GM12874 (cell line): ENCODE measurements around the gene ZNF831.

Experiments used
- CTCF ChIP-seq: IDR thresholded peaks from 2 replicates; pipeline ENCODE4 v1.5.1; 2011; ENCODE audit warnings: low read depth, mild to moderate bottlenecking, control low read depth, low read length, moderate library complexity; ENCODE audit not compliant: insufficient read depth

ZNF831 gene

GRCh38 chr20:59221707-59222252 is 58.2 kb downstream of the ZNF831 start:
- TF ChIP-seq CTCF: no peak

DNA sequence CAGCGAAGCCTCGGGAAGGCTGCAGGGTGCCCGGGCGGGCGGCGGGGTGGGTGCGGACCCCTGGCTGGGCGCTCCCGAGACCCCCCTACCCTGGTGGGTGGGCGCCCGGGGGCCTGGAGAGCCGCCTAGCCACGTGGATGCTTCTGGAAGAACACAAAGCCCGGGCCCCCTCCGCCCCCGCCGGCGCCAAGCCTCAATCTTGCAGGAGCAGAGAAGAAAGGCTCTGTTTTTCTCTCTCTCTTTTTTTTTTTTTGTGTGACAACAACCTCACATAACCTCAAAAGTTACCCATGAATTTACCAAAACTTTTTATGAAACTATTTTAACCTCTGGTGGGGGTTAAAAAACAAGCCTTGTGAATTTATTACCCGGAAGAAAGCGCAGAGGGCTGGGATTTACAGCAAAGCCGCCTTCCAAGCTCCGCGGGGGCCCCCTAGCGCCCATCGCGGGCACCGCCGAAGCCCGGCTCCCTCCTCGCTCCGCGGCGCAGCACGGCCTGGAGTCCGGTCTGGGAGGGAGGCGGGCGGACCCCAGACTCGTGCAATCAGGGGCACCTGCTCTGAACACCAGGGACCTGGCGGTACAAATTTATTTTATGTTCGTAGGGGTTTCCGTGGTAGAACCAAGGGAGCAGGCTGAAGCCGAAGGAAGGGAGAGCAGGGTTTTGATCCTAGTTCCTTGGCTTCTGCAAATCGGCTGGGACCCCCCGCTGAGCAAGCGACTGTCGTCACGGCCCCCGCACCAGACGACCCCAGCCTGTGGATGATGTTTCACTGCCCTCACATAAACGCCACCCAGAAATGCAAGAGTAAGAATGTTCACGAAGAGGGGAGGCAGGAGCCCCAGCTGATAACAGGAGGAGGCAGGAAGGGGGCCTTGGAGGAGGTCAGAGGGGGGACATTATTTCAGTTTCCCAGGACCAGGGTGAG is 58.9 kb downstream of the ZNF831 start:
- peak; percentile 94 for TF ChIP-seq CTCF

- no peak for TF ChIP-seq CTCF
These were observed 59.6 kb downstream of the ZNF831 start for GRCh38 chr20:59223182-59223601.

GRCh38 chr20:59223750-59224149 is 60.1 kb downstream of the ZNF831 start:
- TF ChIP-seq CTCF: no peak

DNA sequence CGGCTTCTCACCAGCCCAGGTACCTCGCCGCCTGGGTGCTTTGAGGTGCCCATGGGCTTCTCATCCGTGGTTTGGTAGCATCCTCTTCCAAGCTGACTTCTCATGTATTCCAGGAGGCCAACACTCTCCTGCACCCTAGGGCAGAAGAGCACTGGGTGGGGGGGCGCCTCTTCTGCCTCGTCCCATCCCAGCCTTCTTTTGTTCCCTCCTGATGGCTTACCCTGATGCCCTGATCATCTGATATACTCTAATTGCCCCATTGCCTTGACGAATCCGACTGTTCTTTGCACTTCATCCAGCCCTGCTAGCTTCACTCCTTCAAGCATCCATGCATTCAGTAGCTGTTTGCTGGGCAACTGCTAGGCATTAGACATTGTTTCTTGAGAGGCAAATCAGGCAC is 60.6 kb downstream of the ZNF831 start:
- no peak for TF ChIP-seq CTCF

DNA sequence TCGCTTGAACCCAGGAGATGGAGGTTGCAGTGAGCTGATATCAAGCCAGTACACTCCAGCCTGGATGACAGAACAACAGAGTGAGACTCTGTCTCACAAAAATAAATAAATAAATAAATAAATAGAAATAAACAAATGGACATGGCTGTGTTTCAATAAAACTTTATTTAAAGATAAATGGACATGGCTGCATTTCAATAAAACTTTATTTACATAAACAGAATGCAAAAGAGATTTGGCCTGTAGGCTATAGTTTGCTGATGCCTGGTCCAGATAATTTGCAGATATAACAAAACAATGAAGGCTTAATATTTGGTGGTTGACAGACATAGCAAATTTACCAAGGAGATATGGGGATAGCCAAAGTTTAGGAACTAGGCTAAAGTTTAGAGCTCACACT is 66.8 kb downstream of the ZNF831 start:
- no peak for TF ChIP-seq CTCF

- no peak for TF ChIP-seq CTCF
These were observed 67.6 kb downstream of the ZNF831 start for GRCh38 chr20:59231124-59231804.
